Neural crest cell (in vitro differentiated cells): ENCODE data around the gene OBP2B. TPM values are rescaled to one million over a fixed set of nuclear protein-coding genes. Genes with fewer than 3 reads are reported as not detected.

ENCODE experiments used
- DNase-seq: peaks from one replicate; pipeline ENCODE4 v3.0.0; 2021; ENCODE audit warnings: low read depth, mixed read lengths, low spot score
- H3K27ac Mint-ChIP-seq: one replicate; pipeline ENCODE4 v1.8.0; 2021; ENCODE audit warnings: mild to moderate bottlenecking, mixed read lengths; ENCODE audit not compliant: unreplicated experiment
- H3K27me3 Mint-ChIP-seq: 2 replicates; pipeline ENCODE4 v1.8.0; 2021; ENCODE audit warnings: low read depth, mild to moderate bottlenecking, mixed read lengths
- H3K36me3 Mint-ChIP-seq: 2 replicates; pipeline ENCODE4 v1.8.0; 2021; ENCODE audit warnings: low read depth, mild to moderate bottlenecking, mixed read lengths
- H3K4me1 Mint-ChIP-seq: 2 replicates; pipeline ENCODE4 v1.8.0; 2021; ENCODE audit warnings: mixed read lengths
- H3K4me3 Mint-ChIP-seq: one replicate; pipeline ENCODE4 v1.8.0; 2021; ENCODE audit warnings: mild to moderate bottlenecking, mixed read lengths
- H3K9me3 Mint-ChIP-seq: 2 replicates; pipeline ENCODE4 v1.8.0; 2021; ENCODE audit warnings: mixed read lengths
- CTCF ChIP-seq: fragments of 200-600 bp; sonication (generic); conservative IDR thresholded peaks from 2 replicates; pipeline ENCODE4 v1.5.0; 2021; ENCODE audit warnings: antibody characterized with exemption, mild to moderate bottlenecking
- total RNA-seq: library from RNA; stranded (reverse); gene quantifications from 2 replicates; pipeline ENCODE4 v1.2.1, GENCODE V29; 2021

Gene OBP2B
- total RNA-seq, 1 donor from 2014 or later: not detected

- DNase-seq: no peak
- no peak overlapping the region for H3K4me3 Mint-ChIP-seq
- H3K4me1 Mint-ChIP-seq: peaks cover 3% of the 10 kb centered on the region
- H3K27me3 Mint-ChIP-seq: peaks cover 38% of the 10 kb centered on the region
- no peaks in the 10 kb centered on the region for H3K9me3 Mint-ChIP-seq
- H3K27ac Mint-ChIP-seq: no peak overlapping the region
- no peak for TF ChIP-seq CTCF
- H3K36me3 Mint-ChIP-seq: no peaks in the 10 kb centered on the region
Observed at GRCh38 chr9:133246562-133246961, 37.5 kb upstream of the OBP2B start.

- Mint-ChIP-seq H3K36me3 (no peaks in the 10 kb centered on the region), H3K9me3 (no peaks in the 10 kb centered on the region)
- no peak for TF ChIP-seq CTCF
Observed at GRCh38 chr9:133242991-133243390, 33.9 kb upstream of the OBP2B start.

GRCh38 chr9:133242241-133242640 is 33.2 kb upstream of the OBP2B start:
- peaks cover 22% of the 10 kb centered on the region for H3K4me1 Mint-ChIP-seq
- H3K27me3 Mint-ChIP-seq: peaks cover 21% of the 10 kb centered on the region
- no peak for TF ChIP-seq CTCF
- no peak for DNase-seq
- no peak overlapping the region for H3K4me3 Mint-ChIP-seq
- H3K9me3 Mint-ChIP-seq: no peaks in the 10 kb centered on the region
- H3K36me3 Mint-ChIP-seq: no peaks in the 10 kb centered on the region
- no peak overlapping the region for H3K27ac Mint-ChIP-seq

More at GRCh38 chr9:133242991-133243390, 33.9 kb upstream of the OBP2B start:
- no peak overlapping the region for H3K4me3 Mint-ChIP-seq
- H3K4me1 Mint-ChIP-seq: peaks cover 15% of the 10 kb centered on the region
- no peak for DNase-seq
- peaks cover 21% of the 10 kb centered on the region for H3K27me3 Mint-ChIP-seq
- no peak overlapping the region for H3K27ac Mint-ChIP-seq

GRCh38 chr9:133239533-133240090 is 30.6 kb upstream of the OBP2B start:
- H3K4me1 Mint-ChIP-seq: peaks cover 21% of the 10 kb centered on the region
- no peak overlapping the region for H3K27ac Mint-ChIP-seq
- no peak for DNase-seq
- H3K27me3 Mint-ChIP-seq: peaks cover 13% of the 10 kb centered on the region
- no peaks in the 10 kb centered on the region for H3K9me3 Mint-ChIP-seq
- no peak for TF ChIP-seq CTCF
- H3K36me3 Mint-ChIP-seq: no peaks in the 10 kb centered on the region
- no peak overlapping the region for H3K4me3 Mint-ChIP-seq

- Mint-ChIP-seq H3K36me3 (no peaks in the 10 kb centered on the region), H3K9me3 (no peaks in the 10 kb centered on the region), H3K27me3 (peaks cover 7% of the 10 kb centered on the region), H3K4me3 (peak overlapping the region; percentile 74), H3K4me1 (peaks cover 21% of the 10 kb centered on the region), H3K27ac (no peak overlapping the region)
- peak; percentile 83 for TF ChIP-seq CTCF
- DNase-seq: peak; percentile 61
Observed at GRCh38 chr9:133238851-133239532, 29.9 kb upstream of the OBP2B start.
